IPS-18c (cell line): ENCODE results near the gene PKHD1.

Experiments used
- H3K4me3 ChIP-seq: 2 replicates; pipeline ENCODE4 v1.7.0; 2013; ENCODE audit warnings: low read depth, mild to moderate bottlenecking, low read length, moderate library complexity; ENCODE audit not compliant: insufficient read depth
- H3K9me3 ChIP-seq: one replicate; pipeline ENCODE4 v1.6.1; 2013; ENCODE audit warnings: mild to moderate bottlenecking, low read length, moderate library complexity; ENCODE audit not compliant: control insufficient read depth, insufficient read depth

The PKHD1 gene

GRCh38 chr6:51618563-51618962 lies 468.9 kb downstream of the PKHD1 start:
- Histone ChIP-seq H3K4me3 (no peak overlapping the region), H3K9me3 (no peaks in the 10 kb centered on the region)

- H3K4me3 ChIP-seq = no peak overlapping the region
Observed at GRCh38 chr6:51617751-51618150, 469.7 kb downstream of the PKHD1 start.

GRCh38 chr6:51616243-51616642 lies 471.2 kb downstream of the PKHD1 start:
- H3K4me3 ChIP-seq = no peak overlapping the region
- peaks cover 2% of the 10 kb centered on the region for H3K9me3 ChIP-seq

More at GRCh38 chr6:51617751-51618150, 469.7 kb downstream of the PKHD1 start:
- H3K9me3 ChIP-seq = peaks cover 2% of the 10 kb centered on the region

- H3K9me3 ChIP-seq = peaks cover 2% of the 10 kb centered on the region
- H3K4me3 ChIP-seq = no peak overlapping the region
Observed at GRCh38 chr6:51614725-51615124, 472.7 kb downstream of the PKHD1 start.

- H3K4me3 ChIP-seq = no peak overlapping the region
- peaks cover 2% of the 10 kb centered on the region for H3K9me3 ChIP-seq
Observed at GRCh38 chr6:51613558-51613957, 473.9 kb downstream of the PKHD1 start.

GRCh38 chr6:51608932-51609331 lies 478.5 kb downstream of the PKHD1 start:
- H3K9me3 ChIP-seq = peaks cover 2% of the 10 kb centered on the region
- no peak overlapping the region for H3K4me3 ChIP-seq

- peaks cover 2% of the 10 kb centered on the region for H3K9me3 ChIP-seq
- H3K4me3 ChIP-seq = no peak overlapping the region
Observed at GRCh38 chr6:51608383-51608782, 479.0 kb downstream of the PKHD1 start.

GRCh38 chr6:51600514-51600913 lies 486.9 kb downstream of the PKHD1 start:
- Histone ChIP-seq H3K4me3 (no peak overlapping the region), H3K9me3 (no peaks in the 10 kb centered on the region)

- Histone ChIP-seq H3K9me3 (no peaks in the 10 kb centered on the region), H3K4me3 (no peak overlapping the region)
Observed at GRCh38 chr6:51598171-51598570, 489.2 kb downstream of the PKHD1 start.

- H3K4me3 ChIP-seq = no peak overlapping the region
- no peaks in the 10 kb centered on the region for H3K9me3 ChIP-seq
Observed at GRCh38 chr6:51594981-51595380, 492.4 kb downstream of the PKHD1 start.

GRCh38 chr6:51585264-51585663 lies 502.1 kb downstream of the PKHD1 start:
- Histone ChIP-seq H3K4me3 (no peak overlapping the region), H3K9me3 (no peaks in the 10 kb centered on the region)

GRCh38 chr6:51584163-51584562 lies 503.2 kb downstream of the PKHD1 start:
- no peaks in the 10 kb centered on the region for H3K9me3 ChIP-seq
- no peak overlapping the region for H3K4me3 ChIP-seq

GRCh38 chr6:51578994-51579393 lies 508.4 kb downstream of the PKHD1 start:
- Histone ChIP-seq H3K9me3 (no peaks in the 10 kb centered on the region), H3K4me3 (no peak overlapping the region)

- Histone ChIP-seq H3K9me3 (no peaks in the 10 kb centered on the region), H3K4me3 (no peak overlapping the region)
Observed at GRCh38 chr6:51578362-51578761, 509.1 kb downstream of the PKHD1 start.

- Histone ChIP-seq H3K4me3 (no peak overlapping the region), H3K9me3 (no peaks in the 10 kb centered on the region)
Observed at GRCh38 chr6:51574040-51574439, 513.4 kb downstream of the PKHD1 start.

GRCh38 chr6:51571168-51571567 lies 516.2 kb downstream of the PKHD1 start:
- Histone ChIP-seq H3K9me3 (no peaks in the 10 kb centered on the region), H3K4me3 (no peak overlapping the region)

GRCh38 chr6:51570168-51570921 lies 517.1 kb downstream of the PKHD1 start:
- H3K9me3 ChIP-seq = no peaks in the 10 kb centered on the region

GRCh38 chr6:51569594-51569993 lies 517.8 kb downstream of the PKHD1 start:
- H3K4me3 ChIP-seq = no peak overlapping the region
- H3K9me3 ChIP-seq = no peaks in the 10 kb centered on the region

More at GRCh38 chr6:51570168-51570921, 517.1 kb downstream of the PKHD1 start:
- H3K4me3 ChIP-seq = no peak overlapping the region

GRCh38 chr6:51568771-51569170 lies 518.6 kb downstream of the PKHD1 start:
- H3K4me3 ChIP-seq = no peak overlapping the region
- no peaks in the 10 kb centered on the region for H3K9me3 ChIP-seq
